BJ (cell line): Measurements from ENCODE around the gene ATF2. TPM values are rescaled to one million over a fixed set of nuclear protein-coding genes. Genes with fewer than 3 reads are reported as not detected.
"Not testable (repeated sequence)": the region's sequence is repeated elsewhere in the genome, so short reads cannot be mapped to it uniquely, and the experiment has no call there.

ENCODE experiments used
- CTCF ChIA-PET: fragments of 350-600 bp; formaldehyde crosslinking; extraction: SDS; loops from one replicate; lab custom pipeline; 2021; ENCODE audit warnings: antibody characterized with exemption, inconsistent platforms; lab: Yijun Ruan, JAX
- POLR2A ChIA-PET: fragments of 300-600 bp; sonication (Branson Sonifier 250); formaldehyde crosslinking; extraction: SDS; loops from one replicate; lab custom pipeline; 2021; ENCODE audit warnings: antibody characterized with exemption; lab: Charles Lee
- DNase-seq: peaks from one replicate; pipeline ENCODE4 v3.0.0-alpha.2; 2011; ENCODE audit warnings: low read depth
- H3K27me3 ChIP-seq: 2 replicates; pipeline ENCODE4 v1.6.0; 2011; ENCODE audit warnings: low read length; ENCODE audit not compliant: control insufficient read depth, insufficient read depth
- H3K36me3 ChIP-seq: 2 replicates; pipeline ENCODE4 v1.5.1; 2011; ENCODE audit warnings: low read length; ENCODE audit not compliant: control insufficient read depth, insufficient read depth
- H3K4me3 ChIP-seq: 2 replicates; pipeline ENCODE4 v1.5.1; 2011; ENCODE audit warnings: low read depth, mild to moderate bottlenecking, control low read depth, low read length
- polyA plus RNA-seq: library from polyadenylated mRNA; depleted of rRNA; stranded (reverse); fragments of >200 nt; gene quantifications from 2 replicates; pipeline ENCODE4 v1.2.3, GENCODE V29; 2011
- TF ChIP-seq, protein P1 (sequence below): IDR thresholded peaks from 2 replicates; pipeline ENCODE4 v1.5.1; 2011; ENCODE audit warnings: low read depth, mild to moderate bottlenecking, control low read depth, inconsistent platforms, low read length, moderate library complexity; ENCODE audit not compliant: insufficient read depth

The ATF2 gene
- polyA plus RNA-seq, 1 experiment = 60.6 TPM

DNA sequence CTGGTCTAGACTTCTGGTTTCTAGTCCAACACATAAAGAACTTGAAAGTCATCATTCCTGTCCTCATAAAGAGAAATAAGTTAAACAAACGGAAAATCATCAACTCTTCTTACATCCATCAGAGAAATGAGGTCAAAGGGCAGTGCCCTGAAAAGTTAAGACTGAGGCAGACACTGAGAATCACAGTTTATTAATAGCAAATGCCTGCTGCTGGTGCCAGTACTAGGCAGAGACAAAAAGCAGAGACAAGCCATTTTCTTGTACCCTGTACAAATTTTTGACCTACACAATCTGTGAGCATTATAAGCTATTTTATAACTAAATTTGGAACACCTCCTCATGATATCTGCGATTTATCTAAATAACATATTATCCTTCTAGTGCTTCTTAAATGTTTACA, 36.8 kb downstream of the ATF2 start:
- TF ChIP-seq, protein P1, sequence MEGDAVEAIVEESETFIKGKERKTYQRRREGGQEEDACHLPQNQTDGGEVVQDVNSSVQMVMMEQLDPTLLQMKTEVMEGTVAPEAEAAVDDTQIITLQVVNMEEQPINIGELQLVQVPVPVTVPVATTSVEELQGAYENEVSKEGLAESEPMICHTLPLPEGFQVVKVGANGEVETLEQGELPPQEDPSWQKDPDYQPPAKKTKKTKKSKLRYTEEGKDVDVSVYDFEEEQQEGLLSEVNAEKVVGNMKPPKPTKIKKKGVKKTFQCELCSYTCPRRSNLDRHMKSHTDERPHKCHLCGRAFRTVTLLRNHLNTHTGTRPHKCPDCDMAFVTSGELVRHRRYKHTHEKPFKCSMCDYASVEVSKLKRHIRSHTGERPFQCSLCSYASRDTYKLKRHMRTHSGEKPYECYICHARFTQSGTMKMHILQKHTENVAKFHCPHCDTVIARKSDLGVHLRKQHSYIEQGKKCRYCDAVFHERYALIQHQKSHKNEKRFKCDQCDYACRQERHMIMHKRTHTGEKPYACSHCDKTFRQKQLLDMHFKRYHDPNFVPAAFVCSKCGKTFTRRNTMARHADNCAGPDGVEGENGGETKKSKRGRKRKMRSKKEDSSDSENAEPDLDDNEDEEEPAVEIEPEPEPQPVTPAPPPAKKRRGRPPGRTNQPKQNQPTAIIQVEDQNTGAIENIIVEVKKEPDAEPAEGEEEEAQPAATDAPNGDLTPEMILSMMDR = no peak
- ChIA-PET POLR2A (no interaction called here), CTCF (interaction anchor here (0.9 kb wide), 1 partner anchor 10 kb away, joined by 3 read pairs; no protein-coding TSS in a partner anchor)
- no peaks in the 10 kb centered on the region for H3K27me3 ChIP-seq
- no peak for DNase-seq
- peaks cover 1% of the 10 kb centered on the region; the same call in 1 of the 2 replicates for H3K36me3 ChIP-seq
- no peak overlapping the region for H3K4me3 ChIP-seq

DNA sequence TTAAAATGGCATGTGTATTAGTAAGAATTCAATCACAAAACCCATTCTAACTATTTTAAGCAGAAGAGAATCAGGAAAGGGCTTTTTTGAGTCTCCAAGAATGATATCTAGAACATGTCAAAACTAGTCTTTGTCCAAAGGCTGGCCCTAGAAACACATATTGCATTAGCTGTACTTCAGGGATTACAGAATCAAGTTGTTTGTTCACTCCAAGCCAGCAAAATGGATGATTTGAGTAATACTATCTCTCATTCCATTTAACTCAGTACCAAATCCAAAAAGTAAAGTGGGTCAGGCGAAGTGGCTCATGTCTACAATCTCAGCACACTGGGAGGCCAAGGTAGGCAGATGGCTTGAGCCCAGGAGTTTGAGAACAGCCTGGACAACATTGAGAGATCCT, 41.3 kb downstream of the ATF2 start:
- TF ChIP-seq, protein P1 = no peak
- Histone ChIP-seq H3K36me3 (no peaks in the 10 kb centered on the region; the same call in 1 of the 2 replicates), H3K27me3 (no peaks in the 10 kb centered on the region), H3K4me3 (no peak overlapping the region)
- CTCF ChIA-PET = interaction anchor here (0.9 kb wide), 1 partner anchor 11 kb away, joined by 3 read pairs; no protein-coding TSS in a partner anchor
- POLR2A ChIA-PET = no interaction called here
- no peak for DNase-seq

DNA sequence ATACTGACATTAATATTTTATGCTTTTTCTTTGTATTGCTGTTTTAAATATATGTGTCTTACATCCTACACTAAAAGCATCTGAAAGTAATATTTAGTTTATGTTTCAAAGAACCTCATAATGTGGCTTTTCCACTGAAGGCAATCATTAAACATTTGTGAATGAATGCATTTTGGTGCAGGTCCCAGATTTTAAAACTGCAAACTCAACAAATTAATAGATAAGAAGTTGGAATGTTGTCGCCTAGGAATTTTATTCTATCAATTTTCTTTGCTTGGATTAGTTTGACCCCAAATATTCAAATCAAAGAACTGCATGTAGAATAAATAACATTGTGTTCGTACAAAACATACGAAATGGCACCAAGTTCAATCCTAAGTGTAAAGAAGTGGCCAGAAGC, 44.7 kb downstream of the ATF2 start:
- ChIA-PET POLR2A (no interaction called here), CTCF (no interaction called here)
- Histone ChIP-seq H3K27me3 (no peaks in the 10 kb centered on the region), H3K36me3 (no peaks in the 10 kb centered on the region; the same call in 1 of the 2 replicates), H3K4me3 (no peak overlapping the region)
- no peak for DNase-seq
- TF ChIP-seq, protein P1 = no peak

DNA sequence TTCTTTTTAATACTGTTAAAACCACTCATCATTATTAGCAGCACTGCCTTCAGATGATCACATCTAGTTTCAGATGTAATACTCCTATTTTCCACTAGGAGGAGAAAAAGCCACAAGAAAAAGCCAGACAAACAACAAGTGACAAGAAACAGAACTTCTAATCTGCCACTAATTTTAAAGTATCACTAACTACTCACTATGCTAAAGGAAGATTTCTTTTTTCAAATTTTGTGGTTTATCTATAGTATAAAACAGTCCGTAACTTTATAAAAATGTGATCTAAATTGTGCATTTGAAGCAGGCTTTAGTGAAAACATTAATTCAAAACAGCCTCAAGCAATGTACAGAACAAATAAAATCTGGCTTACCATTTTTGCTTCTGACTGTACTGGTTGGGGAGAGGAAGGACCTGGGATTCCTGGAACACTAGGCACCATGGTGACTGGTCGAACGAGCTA, 56.8 kb downstream of the ATF2 start:
- peaks cover 1% of the 10 kb centered on the region for H3K36me3 ChIP-seq
- DNase-seq = peak; percentile 11
- TF ChIP-seq, protein P1 = peak; percentile 61
- ChIA-PET CTCF (interaction anchor here (0.6 to 1.4 kb wide), 6 partner anchors 9 to 92 kb away, joined by 3 to 4 read pairs (median 4); no protein-coding TSS in a partner anchor), POLR2A (no interaction called here)
- H3K4me3 ChIP-seq = no peak overlapping the region
- H3K27me3 ChIP-seq = no peaks in the 10 kb centered on the region

DNA sequence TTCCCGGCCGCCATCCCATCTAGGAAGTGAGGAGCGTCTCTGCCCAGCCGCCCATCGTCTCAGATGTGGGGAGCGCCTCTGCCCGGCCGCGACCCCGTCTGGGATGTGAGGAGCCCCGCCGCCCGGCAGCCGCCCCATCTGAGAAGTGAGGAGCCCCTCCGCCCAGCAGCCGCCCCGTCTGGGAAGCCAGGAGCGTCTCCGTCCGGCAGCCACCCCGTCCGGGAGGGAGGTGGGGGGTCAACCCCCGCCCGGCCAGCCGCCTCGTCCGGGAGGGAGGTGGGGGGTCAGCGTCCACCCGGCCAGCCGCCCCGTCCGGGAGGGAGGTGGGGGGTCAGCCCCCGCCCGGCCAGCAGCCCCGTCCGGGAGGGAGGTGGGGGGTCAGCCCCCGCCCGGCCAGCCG, 59.9 kb downstream of the ATF2 start:
- DNase-seq, H3K27me3 ChIP-seq, POLR2A ChIA-PET, H3K36me3 ChIP-seq, CTCF ChIA-PET, H3K4me3 ChIP-seq: not testable (repeated sequence)

DNA sequence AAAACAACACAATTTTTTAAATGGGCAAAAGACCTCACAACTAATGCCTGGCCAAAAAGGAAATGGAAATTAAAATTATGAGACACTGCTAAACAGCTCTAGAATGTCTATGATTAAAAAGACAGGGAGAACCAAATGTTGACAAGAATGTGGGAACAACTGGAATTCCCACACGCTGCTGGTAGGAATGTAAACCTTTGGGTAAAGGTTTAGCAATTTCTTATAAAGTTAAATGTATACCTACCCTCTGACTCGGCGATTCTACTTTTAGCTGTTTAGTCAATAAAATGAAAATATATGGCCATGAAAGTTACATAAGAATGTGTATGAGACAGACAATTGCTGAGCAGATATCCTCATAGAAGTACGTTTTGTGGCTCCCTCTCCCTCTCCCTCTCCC, 60.9 kb downstream of the ATF2 start:
- POLR2A ChIA-PET = no interaction called here
- DNase-seq = no peak
- H3K36me3 ChIP-seq = peaks cover 1% of the 10 kb centered on the region; the same call in 1 of the 2 replicates

More for the DNA sequence above, 60.9 kb downstream of the ATF2 start:
- no peak overlapping the region for H3K4me3 ChIP-seq
- CTCF ChIA-PET = interaction anchor here (1.0 to 2.9 kb wide), 2 partner anchors 10 to 80 kb away, joined by 4 to 8 read pairs; no protein-coding TSS in a partner anchor
- H3K27me3 ChIP-seq = no peaks in the 10 kb centered on the region
- TF ChIP-seq, protein P1 = no peak
